ENCODE measurements around the gene ELMO3. TPM values are rescaled to one million over a fixed set of nuclear protein-coding genes. Genes with fewer than 3 reads are reported as not detected.

Gene ELMO3
- total and polyA plus RNA-seq, 2 of the 13 experiments (the other 11 are each of a cell fraction or from before 2014, with no cell fraction given): 2.6 to 4.0 TPM

DNA sequence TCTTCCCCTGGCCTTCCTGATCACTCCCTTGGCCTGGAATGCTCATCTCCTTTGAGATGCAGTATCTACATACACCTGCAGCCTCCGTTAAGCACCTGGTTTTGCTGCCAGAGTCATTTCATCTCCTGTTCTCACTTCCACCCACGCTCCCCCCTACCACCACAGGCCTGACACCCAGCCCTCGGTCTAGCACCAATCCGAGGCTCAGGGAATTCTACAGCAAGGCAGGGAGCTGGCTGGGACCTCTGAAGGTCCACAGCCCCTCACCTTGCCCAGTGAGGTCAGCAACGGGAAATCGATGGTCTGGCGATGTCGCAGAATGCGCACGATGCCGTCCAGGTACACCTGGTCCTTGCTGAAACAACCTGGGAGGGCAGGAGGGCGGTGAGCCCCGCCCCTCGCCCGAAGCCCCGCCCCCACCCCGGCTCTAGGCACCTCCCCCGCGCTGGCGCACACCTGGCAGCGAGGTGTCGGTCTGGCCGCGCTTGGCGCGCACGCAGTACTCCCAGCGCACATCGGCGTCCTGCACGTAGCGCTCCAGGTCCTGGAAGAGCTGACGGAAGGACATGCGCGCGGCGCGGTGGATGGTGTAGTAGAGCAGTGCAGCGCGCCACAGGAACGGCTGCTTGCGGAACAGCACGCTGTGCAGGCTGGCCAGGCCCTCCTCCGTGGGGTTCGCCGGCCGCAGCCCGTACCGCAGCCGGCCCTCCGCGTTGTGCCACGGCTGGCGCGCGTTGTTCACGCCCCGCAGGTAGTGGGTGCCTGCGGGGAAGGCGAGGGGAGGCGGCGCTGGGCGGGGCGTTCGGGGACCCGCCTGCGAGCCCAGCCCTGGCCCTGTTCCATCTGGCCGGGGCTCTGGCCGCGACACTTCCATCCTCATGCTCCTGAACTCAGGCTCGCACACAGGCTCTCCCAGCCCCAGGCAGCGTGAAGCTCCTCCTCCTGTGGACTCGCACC is 20.9 kb upstream of the ELMO3 start (continued):
- TF ChIP-seq ZNF788 (CRISPR knock-in tag; IDR thresholded peaks at IDR 0.05; ENCODE audit: borderline replicate concordance): peak; percentile 89
- TF ChIP-seq FOXA3 (CRISPR knock-in tag; IDR thresholded peaks at IDR 0.05): no peak
- TF ChIP-seq, protein P1, sequence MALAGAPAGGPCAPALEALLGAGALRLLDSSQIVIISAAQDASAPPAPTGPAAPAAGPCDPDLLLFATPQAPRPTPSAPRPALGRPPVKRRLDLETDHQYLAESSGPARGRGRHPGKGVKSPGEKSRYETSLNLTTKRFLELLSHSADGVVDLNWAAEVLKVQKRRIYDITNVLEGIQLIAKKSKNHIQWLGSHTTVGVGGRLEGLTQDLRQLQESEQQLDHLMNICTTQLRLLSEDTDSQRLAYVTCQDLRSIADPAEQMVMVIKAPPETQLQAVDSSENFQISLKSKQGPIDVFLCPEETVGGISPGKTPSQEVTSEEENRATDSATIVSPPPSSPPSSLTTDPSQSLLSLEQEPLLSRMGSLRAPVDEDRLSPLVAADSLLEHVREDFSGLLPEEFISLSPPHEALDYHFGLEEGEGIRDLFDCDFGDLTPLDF (CRISPR knock-in tag; IDR thresholded peaks at IDR 0.05): no peak
- peak; percentile 65 for TF ChIP-seq ZNF143 (CRISPR knock-in tag; IDR thresholded peaks at IDR 0.05)
- TF ChIP-seq HDAC6 (IDR thresholded peaks at IDR 0.05; ENCODE audit: low read depth, low read length): no peak
- TF ChIP-seq, protein P2, sequence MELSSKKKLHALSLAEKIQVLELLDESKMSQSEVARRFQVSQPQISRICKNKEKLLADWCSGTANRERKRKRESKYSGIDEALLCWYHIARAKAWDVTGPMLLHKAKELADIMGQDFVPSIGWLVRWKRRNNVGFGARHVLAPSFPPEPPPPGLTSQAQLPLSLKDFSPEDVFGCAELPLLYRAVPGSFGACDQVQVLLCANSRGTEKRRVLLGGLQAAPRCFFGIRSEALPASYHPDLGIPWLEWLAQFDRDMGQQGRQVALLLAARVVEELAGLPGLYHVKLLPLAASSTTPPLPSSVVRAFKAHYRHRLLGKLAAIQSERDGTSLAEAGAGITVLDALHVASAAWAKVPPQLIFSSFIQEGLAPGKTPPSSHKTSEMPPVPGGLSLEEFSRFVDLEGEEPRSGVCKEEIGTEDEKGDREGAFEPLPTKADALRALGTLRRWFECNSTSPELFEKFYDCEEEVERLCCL (CRISPR knock-in tag; IDR thresholded peaks at IDR 0.05; ENCODE audit: borderline replicate concordance): no peak
- peak; percentile 25; the same call in 1 of the 2 replicates for TF ChIP-seq ZNF598 (CRISPR knock-in tag; IDR thresholded peaks at IDR 0.05; ENCODE audit: borderline replicate concordance)
- no peak for TF ChIP-seq ZNF234 (CRISPR knock-in tag; conservative IDR thresholded peaks at IDR 0.05)
- TF ChIP-seq, protein P3, sequence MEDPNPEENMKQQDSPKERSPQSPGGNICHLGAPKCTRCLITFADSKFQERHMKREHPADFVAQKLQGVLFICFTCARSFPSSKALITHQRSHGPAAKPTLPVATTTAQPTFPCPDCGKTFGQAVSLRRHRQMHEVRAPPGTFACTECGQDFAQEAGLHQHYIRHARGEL (CRISPR knock-in tag; IDR thresholded peaks at IDR 0.05): no peak
- peak; percentile 55; the same call in 1 of the 2 replicates for TF ChIP-seq MXD4 (CRISPR knock-in tag; IDR thresholded peaks at IDR 0.05)
- TF ChIP-seq SP2 (CRISPR knock-in tag; IDR thresholded peaks at IDR 0.05): peak; percentile 38
- no peak for TF ChIP-seq ZFP41 (CRISPR knock-in tag; IDR thresholded peaks at IDR 0.05; ENCODE audit: borderline replicate concordance)
- 0 out of 2 replicates have a peak, but pooled peaks have one; percentile 28 for TF ChIP-seq ZNF570 (CRISPR knock-in tag; IDR thresholded peaks at IDR 0.05; ENCODE audit: borderline replicate concordance)
- TF ChIP-seq KDM3A (CRISPR knock-in tag; IDR thresholded peaks at IDR 0.05; ENCODE audit: low read depth): no peak
- TF ChIP-seq AHR (CRISPR knock-in tag; IDR thresholded peaks at IDR 0.05): peak; percentile 44; the same call in 1 of the 2 replicates
- TF ChIP-seq ARNTL (CRISPR knock-in tag; IDR thresholded peaks at IDR 0.05): peak; percentile 58; the same call in 1 of the 2 replicates
- TF ChIP-seq, protein P4, sequence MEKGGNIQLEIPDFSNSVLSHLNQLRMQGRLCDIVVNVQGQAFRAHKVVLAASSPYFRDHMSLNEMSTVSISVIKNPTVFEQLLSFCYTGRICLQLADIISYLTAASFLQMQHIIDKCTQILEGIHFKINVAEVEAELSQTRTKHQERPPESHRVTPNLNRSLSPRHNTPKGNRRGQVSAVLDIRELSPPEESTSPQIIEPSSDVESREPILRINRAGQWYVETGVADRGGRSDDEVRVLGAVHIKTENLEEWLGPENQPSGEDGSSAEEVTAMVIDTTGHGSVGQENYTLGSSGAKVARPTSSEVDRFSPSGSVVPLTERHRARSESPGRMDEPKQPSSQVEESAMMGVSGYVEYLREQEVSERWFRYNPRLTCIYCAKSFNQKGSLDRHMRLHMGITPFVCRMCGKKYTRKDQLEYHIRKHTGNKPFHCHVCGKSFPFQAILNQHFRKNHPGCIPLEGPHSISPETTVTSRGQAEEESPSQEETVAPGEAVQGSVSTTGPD (CRISPR knock-in tag; IDR thresholded peaks at IDR 0.05): no peak
- peak; percentile 67; the same call in 1 of the 2 replicates for TF ChIP-seq CENPT (CRISPR knock-in tag; IDR thresholded peaks at IDR 0.05; ENCODE audit: low read depth)
- TF ChIP-seq ZNF207 (IDR thresholded peaks at IDR 0.05; ENCODE audit: borderline replicate concordance): no peak
- TF ChIP-seq ZNF577 (CRISPR knock-in tag; IDR thresholded peaks at IDR 0.05; ENCODE audit: borderline replicate concordance, low read depth): no peak
- no peak for TF ChIP-seq KLF12 (CRISPR knock-in tag; IDR thresholded peaks at IDR 0.05; ENCODE audit: borderline replicate concordance)
- TF ChIP-seq, protein P5, sequence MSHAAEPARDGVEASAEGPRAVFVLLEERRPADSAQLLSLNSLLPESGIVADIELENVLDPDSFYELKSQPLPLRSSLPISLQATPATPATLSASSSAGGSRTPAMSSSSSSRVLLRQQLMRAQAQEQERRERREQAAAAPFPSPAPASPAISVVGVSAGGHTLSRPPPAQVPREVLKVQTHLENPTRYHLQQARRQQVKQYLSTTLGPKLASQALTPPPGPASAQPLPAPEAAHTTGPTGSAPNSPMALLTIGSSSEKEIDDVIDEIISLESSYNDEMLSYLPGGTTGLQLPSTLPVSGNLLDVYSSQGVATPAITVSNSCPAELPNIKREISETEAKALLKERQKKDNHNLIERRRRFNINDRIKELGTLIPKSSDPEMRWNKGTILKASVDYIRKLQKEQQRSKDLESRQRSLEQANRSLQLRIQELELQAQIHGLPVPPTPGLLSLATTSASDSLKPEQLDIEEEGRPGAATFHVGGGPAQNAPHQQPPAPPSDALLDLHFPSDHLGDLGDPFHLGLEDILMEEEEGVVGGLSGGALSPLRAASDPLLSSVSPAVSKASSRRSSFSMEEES (CRISPR knock-in tag; IDR thresholded peaks at IDR 0.05): no peak
- no peak for TF ChIP-seq WIZ (CRISPR knock-in tag; IDR thresholded peaks at IDR 0.05)
- TF ChIP-seq NCOA5 (CRISPR knock-in tag; IDR thresholded peaks at IDR 0.05): no peak
- no peak for TF ChIP-seq ZNF792 (CRISPR knock-in tag; IDR thresholded peaks at IDR 0.05)

Data from HepG2 (cell line).